ENCODE measurements around the gene ZCRB1.
A peak's percentile ranks its signal among the peaks of the same experiment; 100 is the strongest.
"Not testable (repeated sequence)": the region's sequence is repeated elsewhere in the genome, so short reads cannot be mapped to it uniquely, and the experiment has no call there.

The ZCRB1 gene, protein sequence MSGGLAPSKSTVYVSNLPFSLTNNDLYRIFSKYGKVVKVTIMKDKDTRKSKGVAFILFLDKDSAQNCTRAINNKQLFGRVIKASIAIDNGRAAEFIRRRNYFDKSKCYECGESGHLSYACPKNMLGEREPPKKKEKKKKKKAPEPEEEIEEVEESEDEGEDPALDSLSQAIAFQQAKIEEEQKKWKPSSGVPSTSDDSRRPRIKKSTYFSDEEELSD

GRCh38 chr12:42325653-42326474 is at the start of gene ZCRB1, which contains the start of gene PPHLN1:
Gene ZCRB1, minus strand, starts transcription at chr12:42326094. Its CDS starts 1,992 bp downstream, at chr12:42324102.
Gene PPHLN1, plus strand, starts transcription at chr12:42326167. Its CDS starts 9,736 bp downstream, at chr12:42335903.
- peak; percentile 64 to 71 for DNase-seq

- DNase-seq = no peak
Measured at GRCh38 chr12:42373669-42374068, 47.8 kb upstream of the ZCRB1 start.

- peak in 1 of 2 donors; percentile 73 for DNase-seq
Measured at GRCh38 chr12:42372154-42372791, 46.4 kb upstream of the ZCRB1 start.

DNA sequence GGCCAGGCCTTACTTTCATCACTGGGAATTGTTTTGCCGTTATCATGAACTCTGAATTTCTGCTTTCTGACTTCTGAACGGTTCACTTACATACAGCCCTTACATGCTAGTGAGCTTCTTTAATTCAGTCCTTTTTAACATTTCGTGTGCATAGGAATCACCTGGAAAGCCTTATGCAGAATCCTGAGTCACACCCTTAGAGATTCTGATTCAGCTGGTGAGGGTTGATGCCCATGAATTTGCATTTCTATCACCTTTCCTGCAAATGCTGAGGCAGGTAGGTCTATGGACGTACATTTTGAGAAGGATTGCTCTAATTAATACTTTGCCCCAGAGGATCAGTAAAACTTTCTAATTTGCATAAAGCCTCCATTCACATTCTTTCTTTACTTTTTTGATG is 44.1 kb upstream of the ZCRB1 start:
- no peak for DNase-seq

- no peak for DNase-seq
Measured at GRCh38 chr12:42365486-42365885, 39.6 kb upstream of the ZCRB1 start.

DNA sequence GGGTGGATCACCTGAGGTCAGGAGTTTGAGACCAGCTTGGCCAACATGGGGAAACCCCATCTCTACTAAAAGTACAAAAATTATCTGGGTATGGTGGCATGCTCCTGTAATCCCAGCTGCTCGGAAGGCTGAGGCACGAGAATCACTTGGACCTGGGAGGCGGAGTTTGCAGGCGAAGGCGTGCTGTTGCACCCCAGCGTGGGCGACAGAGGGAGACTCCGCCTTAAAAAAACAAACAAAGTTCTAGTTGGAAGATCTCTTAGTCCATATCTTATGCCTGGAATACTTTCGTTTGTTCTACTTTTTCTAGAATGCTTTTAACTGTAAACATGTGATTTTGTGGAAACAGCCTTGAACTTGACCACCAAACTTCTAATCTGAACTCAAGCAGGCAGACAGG is 38.8 kb upstream of the ZCRB1 start:
- no peak for DNase-seq

DNA sequence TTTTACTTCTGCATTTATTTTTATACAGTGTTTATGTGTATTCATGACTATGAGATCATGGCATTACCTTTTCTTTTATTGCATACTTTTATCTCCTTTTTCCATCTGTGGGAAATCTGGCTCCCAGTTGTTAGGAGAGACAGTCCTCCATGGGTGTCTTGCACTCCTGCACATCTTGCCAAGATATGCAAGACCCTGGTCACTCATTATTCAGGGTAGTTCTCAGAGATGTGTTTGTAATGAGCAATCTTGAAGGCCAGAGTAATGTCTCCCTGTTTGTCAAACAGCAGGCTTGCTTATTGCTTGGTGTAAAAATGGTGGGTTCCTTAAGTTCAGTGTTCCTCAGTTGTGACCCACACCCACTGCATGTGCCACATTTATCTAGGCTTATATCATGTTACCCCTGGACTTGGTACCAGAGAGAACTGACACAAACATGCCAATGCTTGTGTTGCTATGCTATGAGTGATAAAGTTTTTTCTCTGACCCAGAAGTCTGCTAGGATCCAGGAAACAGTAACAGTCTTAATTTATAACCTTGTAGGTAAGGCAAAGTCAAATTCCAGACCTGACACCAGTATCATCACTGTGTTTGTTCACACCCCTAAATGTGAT is 36.9 kb upstream of the ZCRB1 start:
- DNase-seq = no peak

DNA sequence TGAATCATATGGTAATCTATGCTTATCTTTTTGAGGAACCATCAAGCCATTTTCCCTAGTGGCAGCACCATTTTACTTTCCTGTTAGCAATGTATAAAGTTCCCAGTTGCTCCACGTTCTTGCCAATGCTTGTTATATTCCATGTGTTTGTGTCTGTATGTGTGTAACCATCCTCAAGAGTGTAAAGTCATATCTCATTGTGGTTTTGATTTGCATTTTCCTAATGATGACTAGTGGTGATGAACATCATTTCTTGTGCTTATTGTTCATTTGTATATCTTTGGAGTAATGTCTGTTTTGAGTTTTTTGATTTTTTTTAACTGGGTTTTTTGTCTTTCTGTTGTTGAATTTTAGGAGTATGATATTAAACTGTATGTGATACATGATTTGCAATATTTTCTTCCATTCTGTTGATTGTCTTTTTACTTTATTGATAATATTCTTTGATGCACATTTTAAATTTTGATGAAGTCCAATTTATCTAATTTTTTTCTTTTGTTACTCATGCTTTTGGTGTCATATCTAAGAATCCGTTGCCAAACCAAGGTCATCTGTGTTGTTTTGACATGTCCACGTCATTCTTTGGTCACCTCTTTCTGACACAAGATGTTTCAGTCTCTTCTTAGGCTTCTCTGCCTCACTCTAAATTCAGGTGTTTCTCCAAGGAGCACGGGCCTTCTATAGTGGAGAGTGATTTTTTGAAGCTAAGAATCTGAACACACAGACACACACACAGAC is 36.2 kb upstream of the ZCRB1 start:
- no peak for DNase-seq

DNA sequence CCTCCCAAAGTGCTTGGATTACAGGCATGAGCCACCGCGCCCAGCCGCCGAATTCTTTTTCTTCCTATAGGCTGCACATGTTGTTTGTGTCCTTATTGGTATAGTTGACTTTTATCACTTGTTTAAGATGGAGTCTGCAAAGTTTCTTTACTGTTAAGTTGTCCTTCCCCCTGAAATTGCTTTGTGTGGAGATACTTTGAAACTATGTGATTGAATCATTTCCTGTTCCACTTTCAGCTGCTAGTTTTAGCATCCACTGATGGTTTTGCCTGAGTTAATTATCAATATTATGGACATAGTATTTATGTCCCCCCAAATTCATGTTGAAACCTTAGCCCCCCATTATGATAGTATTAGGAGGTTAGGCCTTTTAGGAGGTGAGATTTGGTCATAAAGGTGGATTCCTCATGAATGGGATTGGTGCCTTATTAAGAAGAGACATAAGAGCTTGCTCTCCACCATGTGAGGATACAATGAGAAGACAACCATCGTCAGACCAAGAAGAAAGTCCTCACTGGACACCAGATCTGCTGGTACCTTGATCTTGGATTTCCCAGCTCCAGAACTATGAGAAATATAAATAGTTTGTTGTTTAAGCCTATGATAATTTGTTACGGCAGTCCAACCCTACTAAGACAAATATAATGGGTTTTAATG is 35.0 kb upstream of the ZCRB1 start:
- no peak for DNase-seq

- DNase-seq = no peak
Measured at GRCh38 chr12:42356344-42356743, 30.4 kb upstream of the ZCRB1 start.

DNA sequence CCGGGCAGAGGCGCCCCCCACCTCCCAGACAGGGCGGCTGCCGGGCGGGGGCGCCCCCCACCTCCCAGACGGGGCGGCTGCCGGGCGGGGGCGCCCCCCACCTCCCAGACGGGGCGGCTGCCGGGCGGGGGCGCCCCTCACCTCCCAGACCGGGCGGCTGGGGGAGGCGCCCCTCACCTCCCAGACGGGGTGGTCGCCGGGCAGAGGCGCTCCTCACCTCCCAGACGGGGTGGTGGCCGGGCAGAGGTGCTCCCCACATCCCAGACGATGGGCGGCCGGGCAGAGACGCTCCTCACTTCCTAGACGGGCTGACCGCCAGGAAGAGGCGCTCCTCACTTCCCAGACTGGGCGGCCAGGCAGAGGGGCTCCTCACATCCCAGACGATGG is 24.1 kb upstream of the ZCRB1 start:
- DNase-seq = not testable (repeated sequence)

DNA sequence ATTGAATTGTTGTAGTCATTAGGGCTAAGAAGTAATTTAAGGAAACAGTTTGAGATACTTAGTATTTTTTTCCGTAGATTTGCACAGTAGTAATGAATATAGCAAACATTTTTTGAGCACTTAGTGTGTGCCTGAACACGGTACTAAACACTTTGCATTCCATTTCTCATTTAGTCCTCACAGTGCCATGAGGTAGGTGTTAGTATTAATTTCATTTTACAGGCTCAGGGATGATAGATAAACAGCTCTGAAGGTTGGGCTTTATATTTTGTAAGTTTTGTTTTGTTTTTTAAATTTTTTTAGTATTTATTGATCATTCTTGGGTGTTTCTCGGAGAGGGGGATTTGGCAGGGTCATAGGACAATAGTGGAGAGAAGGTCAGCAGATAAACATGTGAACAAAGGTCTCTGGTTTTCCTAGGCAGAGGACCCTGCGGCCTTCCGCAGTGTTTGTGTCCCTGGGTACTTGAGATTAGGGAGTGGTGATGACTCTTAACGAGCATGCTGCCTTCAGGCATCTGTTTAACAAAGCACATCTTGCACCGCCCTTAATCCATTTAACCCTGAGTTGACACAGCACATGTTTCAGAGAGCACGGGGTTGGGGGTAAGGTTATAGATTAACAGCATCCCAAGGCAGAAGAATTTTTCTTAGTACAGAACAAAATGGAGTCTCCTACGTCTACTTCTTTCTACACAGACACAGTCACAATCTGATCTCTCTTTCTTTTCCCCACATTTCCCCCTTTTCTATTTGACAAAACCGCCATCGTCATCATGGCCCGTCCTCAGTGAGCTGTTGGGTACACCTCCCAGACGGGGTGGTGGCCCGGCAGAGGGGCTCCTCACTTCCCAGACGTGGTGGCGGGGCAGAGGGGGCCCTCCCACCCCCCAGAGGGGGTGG is 23.5 kb upstream of the ZCRB1 start:
- DNase-seq = not testable (repeated sequence)

DNA sequence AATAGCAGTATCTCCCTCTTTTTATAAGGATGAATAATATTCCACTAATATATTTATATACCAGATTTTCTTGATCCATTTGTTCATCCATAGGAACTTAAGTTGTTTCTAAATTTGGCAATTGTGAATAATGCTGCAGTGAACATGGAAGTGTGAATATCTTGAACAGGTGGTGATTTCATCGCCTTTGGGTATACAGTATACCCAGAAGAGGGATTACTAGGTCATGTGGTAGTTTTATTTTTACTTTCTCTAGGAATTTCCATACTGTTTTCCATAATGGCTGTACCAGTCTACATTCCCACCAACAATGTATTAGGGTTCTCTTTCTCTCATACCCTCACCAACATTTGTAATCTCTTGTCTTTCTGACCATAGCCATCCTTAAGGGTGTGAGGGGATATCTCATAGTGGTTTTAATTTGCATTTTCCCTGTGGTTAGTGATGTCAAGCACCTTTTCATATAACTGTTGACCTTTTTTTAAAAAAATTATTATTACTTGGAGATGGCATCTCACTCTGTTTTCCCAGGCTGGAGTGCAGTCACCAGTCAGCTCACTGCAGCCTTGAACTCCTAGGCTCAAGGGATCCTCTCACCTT is 20.6 kb upstream of the ZCRB1 start:
- DNase-seq = no peak

DNA sequence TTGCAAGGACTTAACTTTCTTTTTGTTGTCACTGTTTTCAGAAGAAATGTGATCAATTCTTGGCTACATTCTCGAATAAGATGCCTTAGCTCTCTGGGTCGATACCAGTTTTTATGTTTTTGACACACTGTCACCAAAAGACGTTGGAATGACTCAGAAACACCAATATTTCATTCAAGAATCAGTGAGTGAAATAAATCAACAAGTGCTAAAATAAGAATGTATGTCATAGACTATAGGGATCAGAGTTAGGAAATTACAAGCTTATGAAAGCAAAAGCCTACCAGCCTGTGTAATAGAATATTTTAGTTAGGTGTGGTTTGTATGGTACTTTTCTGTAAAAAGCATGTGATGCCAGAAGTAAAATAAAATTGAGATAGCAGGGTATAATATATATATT is 17.8 kb upstream of the ZCRB1 start:
- DNase-seq = no peak

GRCh38 chr12:42342028-42342427 is 16.1 kb upstream of the ZCRB1 start:
- DNase-seq = no peak

- DNase-seq = no peak
Measured at GRCh38 chr12:42338280-42338679, 12.4 kb upstream of the ZCRB1 start.

DNA sequence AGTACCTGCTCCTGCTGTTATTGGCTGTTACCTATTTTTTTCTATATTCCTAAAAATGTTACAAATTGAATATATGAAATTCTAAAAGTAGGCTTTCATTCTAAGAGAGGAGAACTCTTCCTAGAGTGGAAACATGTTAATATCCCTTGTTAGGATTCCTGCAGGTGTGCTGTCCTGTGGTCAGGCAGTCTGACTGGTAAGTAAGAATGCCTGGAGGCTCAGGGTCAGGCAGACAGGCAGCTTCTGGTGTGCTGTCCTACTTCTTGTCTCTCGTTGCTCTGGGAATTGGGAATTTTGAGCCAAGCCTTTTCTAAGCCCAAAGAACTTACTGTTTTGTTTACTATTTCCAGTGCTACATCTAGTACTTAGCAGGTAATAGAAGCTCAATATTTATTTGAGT is 10.4 kb upstream of the ZCRB1 start:
- no peak for DNase-seq

DNA sequence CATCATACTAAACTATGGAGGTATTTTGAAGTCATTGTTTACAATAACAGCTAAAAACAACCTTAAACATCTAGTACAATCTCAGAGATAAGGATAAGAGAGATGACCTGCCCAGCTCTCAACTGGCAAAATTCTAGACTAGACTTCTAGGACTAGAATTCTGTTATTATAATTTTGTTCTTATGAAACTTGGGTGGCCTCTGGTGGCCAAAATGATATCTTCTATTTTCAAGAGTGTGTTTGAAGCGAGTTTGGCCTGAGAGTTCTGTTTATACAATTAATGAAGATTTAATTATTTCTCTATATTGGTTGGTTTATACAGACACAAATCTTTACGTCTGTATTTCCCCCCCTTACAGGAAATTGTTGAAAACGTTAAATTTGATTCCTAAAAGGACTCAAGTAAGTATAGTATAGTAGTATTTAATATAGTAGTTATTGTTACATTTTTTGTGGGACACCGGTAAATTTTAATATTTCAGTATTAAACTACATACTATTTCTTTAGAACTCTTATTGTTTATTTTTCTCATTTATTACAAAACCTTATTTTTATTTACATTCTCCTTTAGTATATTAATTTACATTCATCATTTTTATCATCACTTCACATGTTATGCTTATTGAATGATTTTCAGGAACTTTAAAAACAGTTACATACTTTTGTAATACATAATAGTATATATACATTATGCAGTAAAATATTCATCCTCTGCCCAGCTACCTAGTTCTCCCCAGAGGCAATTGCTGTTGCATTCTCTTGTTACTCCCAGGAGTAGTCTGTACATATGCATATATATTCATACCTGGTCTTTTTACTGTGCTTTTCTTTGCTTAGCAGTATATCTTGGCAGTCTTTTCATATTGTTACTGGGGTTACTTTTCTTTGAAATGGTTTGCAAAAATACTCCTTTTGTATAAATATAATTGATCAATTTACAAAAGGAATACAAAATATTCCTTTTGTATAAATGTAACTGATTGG is 6.7 kb upstream of the ZCRB1 start:
- DNase-seq = peak in 1 of 2 donors; percentile 35

DNA sequence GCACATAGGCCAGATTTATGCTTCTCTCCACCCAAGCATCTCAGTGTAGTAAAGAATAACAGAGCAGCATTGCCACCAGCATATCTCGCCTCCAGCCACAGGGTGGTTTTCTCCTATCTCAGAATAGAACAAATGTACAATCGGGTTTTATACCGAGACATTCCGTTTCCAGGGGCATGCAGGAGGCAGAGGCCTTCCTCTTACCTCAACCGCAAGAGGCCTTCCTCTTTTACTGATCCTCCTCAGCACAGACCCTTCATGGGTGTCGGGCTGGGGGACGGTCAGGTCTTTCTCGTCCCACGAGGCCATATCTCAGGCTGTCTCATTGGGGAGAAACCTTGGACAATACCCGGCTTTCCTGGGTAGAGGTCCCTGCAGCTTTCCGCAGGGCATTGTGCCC is 4.2 kb upstream of the ZCRB1 start:
- not testable (repeated sequence) for DNase-seq

Data from hippocampal formation (tissue), 2 donors.